ENCODE data around the gene NUP107.

NUP107 gene

DNA sequence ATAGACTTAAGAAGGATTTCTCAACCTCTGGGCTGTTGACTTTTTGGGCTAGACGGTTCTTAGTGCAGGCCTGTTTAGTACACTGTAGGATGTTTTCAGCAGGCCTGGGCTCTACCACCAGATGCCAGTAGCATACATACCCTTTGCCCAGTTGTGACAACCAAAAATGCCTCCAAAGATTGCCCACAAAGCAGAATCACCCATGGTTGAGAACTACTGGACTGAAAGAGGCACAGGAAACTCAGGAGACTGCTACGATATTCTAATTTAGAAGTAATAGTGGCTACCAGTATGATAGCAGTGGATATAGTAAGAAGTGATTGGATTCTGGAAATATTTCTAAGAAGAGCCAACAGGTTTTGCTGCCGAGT is 74.6 kb downstream of the NUP107 start:
- TF ChIP-seq, protein P1, sequence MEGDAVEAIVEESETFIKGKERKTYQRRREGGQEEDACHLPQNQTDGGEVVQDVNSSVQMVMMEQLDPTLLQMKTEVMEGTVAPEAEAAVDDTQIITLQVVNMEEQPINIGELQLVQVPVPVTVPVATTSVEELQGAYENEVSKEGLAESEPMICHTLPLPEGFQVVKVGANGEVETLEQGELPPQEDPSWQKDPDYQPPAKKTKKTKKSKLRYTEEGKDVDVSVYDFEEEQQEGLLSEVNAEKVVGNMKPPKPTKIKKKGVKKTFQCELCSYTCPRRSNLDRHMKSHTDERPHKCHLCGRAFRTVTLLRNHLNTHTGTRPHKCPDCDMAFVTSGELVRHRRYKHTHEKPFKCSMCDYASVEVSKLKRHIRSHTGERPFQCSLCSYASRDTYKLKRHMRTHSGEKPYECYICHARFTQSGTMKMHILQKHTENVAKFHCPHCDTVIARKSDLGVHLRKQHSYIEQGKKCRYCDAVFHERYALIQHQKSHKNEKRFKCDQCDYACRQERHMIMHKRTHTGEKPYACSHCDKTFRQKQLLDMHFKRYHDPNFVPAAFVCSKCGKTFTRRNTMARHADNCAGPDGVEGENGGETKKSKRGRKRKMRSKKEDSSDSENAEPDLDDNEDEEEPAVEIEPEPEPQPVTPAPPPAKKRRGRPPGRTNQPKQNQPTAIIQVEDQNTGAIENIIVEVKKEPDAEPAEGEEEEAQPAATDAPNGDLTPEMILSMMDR (IDR thresholded peaks at IDR 0.05; ENCODE audit: low read depth, low read length, missing control alignments), result no peak
- DNase-seq (ENCODE audit: extremely low read depth, low read depth), result no peak
- H3K4me3 ChIP-seq (replicated peaks; ENCODE audit: low read depth, low read length), result no peak overlapping the region

DNA sequence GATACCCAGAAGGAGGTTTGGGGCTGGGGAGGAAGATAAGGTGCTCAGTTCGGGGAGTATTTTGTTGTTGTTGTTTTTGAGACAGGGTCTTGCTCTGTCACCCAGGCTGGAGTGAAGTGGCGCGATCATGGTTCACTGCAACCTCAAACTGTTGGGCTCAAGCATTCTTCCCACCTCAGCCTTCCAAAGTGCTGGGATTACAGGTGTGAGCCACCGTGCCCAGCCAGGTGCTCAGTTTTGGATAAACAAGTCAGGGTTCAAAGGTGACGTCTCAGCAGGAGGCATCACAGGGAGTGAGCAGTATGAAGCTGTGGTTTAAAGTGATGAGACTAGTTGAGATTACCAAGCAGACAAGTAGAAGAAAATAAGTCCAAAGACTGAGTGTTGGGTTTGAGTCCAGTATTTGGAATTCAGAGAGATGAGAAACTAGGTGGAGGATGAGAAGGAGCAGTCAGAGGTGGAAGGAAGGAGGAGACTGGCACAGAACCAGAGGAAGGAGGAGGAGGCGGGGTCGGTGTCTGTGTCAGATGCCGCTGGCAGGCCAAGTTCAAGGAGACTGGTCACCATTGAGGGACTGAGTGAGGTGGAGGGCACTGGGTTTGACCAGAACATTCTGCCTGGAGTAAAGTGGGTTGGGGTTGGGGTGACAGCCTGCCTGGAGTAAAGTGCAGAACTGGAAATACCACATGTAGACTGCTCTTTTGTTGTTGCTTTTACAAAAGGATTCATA is 75.3 kb downstream of the NUP107 start:
- TF ChIP-seq, protein P1 (IDR thresholded peaks at IDR 0.05; ENCODE audit: low read depth, low read length, missing control alignments), result no peak
- DNase-seq (ENCODE audit: extremely low read depth, low read depth), result no peak
- H3K4me3 ChIP-seq (replicated peaks; ENCODE audit: low read depth, low read length), result no peak overlapping the region

DNA sequence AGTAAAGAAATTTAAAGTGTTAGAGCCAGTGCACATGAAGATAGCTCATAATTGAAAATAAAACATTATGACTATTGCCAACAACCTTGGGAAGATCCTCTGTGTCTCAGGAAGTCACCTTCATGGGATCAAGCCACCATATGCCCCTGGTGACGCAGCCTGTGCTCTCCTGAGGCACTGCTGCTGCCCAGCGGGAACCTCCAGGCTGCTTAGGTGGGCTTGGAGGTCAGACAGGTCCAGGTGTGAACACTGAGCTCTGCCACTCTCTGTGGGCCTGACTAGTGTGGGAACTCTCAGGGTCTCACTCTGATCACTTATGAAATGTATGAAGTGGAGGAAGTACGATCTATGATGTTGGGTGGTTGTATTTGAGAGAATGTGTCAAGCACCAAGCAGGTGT is 75.9 kb downstream of the NUP107 start:
- DNase-seq (ENCODE audit: extremely low read depth, low read depth), result no peak
- no peak overlapping the region for H3K4me3 ChIP-seq (replicated peaks; ENCODE audit: low read depth, low read length)
- TF ChIP-seq, protein P1 (IDR thresholded peaks at IDR 0.05; ENCODE audit: low read depth, low read length, missing control alignments), result no peak

DNA sequence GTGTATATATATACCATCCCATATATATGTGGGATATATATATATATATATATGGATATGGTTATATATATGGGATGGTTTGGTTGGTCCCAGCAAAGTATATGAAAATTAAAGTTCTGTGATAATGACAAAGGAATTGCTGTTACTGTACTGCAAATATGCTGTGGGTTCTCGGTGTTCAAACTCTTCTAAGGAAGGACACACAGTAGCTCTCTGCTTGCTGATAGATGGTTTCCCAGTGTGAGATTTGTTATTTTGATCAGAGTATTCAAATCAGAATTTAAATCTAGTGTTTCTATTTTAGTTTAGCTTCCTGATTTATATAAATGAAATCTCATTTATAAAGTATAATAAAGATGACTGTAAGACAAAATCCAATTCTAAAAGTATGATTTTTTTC is 78.9 kb downstream of the NUP107 start:
- TF ChIP-seq, protein P1 (IDR thresholded peaks at IDR 0.05; ENCODE audit: low read depth, low read length, missing control alignments), result no peak
- no peak for DNase-seq (ENCODE audit: extremely low read depth, low read depth)
- H3K4me3 ChIP-seq (replicated peaks; ENCODE audit: low read depth, low read length), result no peak overlapping the region

DNA sequence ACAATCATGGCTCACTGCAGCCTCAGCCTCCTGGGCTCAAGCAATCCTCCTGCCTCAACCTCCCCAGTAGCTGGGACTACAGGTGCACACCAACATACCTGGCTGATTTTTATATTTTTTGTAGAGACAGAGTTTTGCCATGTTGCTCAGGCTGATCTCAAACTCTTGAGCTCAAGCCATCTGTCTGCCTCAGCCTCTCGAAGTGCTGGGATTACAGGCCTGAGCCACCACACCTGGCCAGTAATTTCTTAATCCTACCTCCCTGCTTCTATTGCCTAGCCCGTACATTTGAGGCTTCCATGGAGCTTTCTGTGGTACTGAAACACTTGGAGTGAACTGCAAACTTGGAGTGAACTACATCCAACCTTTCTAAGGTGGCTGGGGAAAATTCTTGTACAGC is 79.9 kb downstream of the NUP107 start:
- no peak for DNase-seq (ENCODE audit: extremely low read depth, low read depth)
- no peak overlapping the region for H3K4me3 ChIP-seq (replicated peaks; ENCODE audit: low read depth, low read length)
- TF ChIP-seq, protein P1 (IDR thresholded peaks at IDR 0.05; ENCODE audit: low read depth, low read length, missing control alignments), result no peak

DNA sequence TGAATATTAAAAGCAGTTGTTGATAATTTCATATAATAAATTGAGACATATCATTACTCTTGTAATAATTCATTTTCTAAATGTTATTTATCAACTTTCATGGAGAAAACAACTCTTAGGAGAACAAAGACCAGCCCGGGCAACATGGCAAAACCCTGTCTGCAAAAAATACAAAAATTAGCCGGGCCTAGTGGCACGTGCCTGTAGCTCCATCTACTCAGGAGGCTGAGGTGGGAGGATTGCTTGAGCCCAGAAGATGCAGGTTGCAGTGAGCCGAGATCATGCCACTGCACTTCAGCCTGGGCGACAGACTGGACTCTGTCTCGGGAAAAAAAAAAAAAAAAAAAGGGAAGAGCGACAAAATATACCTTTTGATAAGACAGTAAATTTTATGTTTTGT is 80.4 kb downstream of the NUP107 start:
- DNase-seq (ENCODE audit: extremely low read depth, low read depth), result no peak
- TF ChIP-seq, protein P1 (IDR thresholded peaks at IDR 0.05; ENCODE audit: low read depth, low read length, missing control alignments), result no peak
- no peak overlapping the region for H3K4me3 ChIP-seq (replicated peaks; ENCODE audit: low read depth, low read length)

DNA sequence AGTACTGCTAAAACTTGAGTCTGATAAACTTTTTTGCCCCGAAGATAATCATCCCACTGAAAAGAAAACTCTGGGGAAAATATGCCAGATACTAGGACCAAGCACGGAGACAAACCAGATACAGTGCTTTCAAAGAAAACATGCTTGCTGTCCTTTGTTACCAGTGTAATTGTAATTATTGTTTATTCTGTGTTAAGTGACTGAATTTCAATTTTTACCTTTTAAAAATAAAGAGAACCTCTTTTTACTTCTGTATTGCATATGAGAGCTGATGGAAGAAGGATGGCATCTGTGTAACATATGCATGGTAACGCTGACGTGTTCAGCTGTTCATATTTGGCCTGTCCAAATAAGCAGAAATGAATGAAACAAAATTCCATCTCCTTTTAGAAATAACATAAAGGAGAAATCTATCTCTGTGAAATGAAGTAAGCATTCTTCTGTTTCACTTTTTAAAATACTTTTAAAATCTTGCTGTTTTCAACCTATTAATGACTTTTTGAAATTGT is 81.7 kb downstream of the NUP107 start:
- H3K4me3 ChIP-seq (replicated peaks; ENCODE audit: low read depth, low read length), result no peak overlapping the region
- no peak for DNase-seq (ENCODE audit: extremely low read depth, low read depth)
- TF ChIP-seq, protein P1 (IDR thresholded peaks at IDR 0.05; ENCODE audit: low read depth, low read length, missing control alignments), result no peak

Data from HFF-Myc (cell line).